ENCODE results near the gene KDM4B.

DNA sequence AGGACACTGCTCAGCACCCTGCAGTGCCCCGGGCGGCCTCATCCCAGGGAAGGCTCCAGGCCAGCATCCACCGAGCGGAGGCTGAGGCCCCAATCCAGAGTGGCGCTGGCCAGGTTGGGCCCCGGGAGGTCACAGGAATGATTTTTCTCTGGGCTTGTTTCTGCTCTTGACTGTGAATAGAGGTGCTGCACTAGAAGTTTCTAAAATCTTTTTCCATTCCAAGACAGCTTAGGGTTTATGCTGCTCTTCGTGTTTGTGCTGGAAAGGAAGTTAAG, 15.1 kb downstream of the KDM4B start:
- TF ChIP-seq POLR2A (IDR thresholded peaks at IDR 0.05; ENCODE audit: borderline replicate concordance, extremely low read depth, insufficient read depth, insufficient read length) (no peak), ZNF274 (IDR thresholded peaks at IDR 0.05; ENCODE audit: low read depth, low read length) (no peak), SIN3A (IDR thresholded peaks at IDR 0.05; ENCODE audit: low read depth) (no peak), ELF1 (IDR thresholded peaks at IDR 0.05; ENCODE audit: borderline replicate concordance, low read depth) (no peak)
- TF ChIP-seq, protein P1, sequence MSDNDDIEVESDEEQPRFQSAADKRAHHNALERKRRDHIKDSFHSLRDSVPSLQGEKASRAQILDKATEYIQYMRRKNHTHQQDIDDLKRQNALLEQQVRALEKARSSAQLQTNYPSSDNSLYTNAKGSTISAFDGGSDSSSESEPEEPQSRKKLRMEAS (IDR thresholded peaks at IDR 0.05) = no peak

Measured in HCT116 (cell line).